Upper lobe of left lung (tissue), 6 donors: ENCODE measurements around the gene DHRS4. TPM values are rescaled to one million over a fixed set of nuclear protein-coding genes. Genes with fewer than 3 reads are reported as not detected.

Source experiments
- ATAC-seq, 2 donors: fragments of 200-7000 bp; cut with Tn5 transposase; one replicate each; pipeline ENCODE4 v1.9.1; 2022; ENCODE audit warnings: mild to moderate bottlenecking in 2 of 2, moderate library complexity in 2 of 2; ENCODE audit not compliant: low FRiP score in 2 of 2
- DNase-seq, 2 donors: peaks; one replicate each; pipeline ENCODE4 v3.0.0-alpha.2; 2019 to 2020
- H3K27ac ChIP-seq, 4 donors: fragments of 200-600 bp; sonication (generic); one replicate each; pipeline ENCODE4 v1.5.1; 2016 to 2019
- H3K27me3 ChIP-seq, 4 donors: fragments of 200-600 bp; sonication (generic); one replicate each; pipeline ENCODE4 v1.5.1; 2017 to 2019
- H3K36me3 ChIP-seq, 4 donors: fragments of 200-600 bp; sonication (generic); one replicate each; pipeline ENCODE4 v1.5.1; 2016 to 2019
- H3K4me1 ChIP-seq, 4 donors: fragments of 200-600 bp; sonication (generic); one replicate each; pipeline ENCODE4 v1.5.1; 2018 to 2019
- H3K4me3 ChIP-seq, 4 donors: fragments of 200-600 bp; sonication (generic); one replicate each; pipeline ENCODE4 v1.5.1; 2017 to 2019; ENCODE audit warnings: mild to moderate bottlenecking in 2 of 4, moderate library complexity in 1 of 4
- H3K9me3 ChIP-seq, 4 donors: fragments of 200-600 bp; sonication (generic); one replicate each; pipeline ENCODE4 v1.5.1; 2018 to 2019
- CTCF ChIP-seq, 6 experiments: fragments of 450-650 bp in 4 of 6; fragments of 200-600 bp in 2 of 6; sonication (generic) in 2 of 6; IDR thresholded peaks; one replicate each; pipeline ENCODE4 v1.5.1; 2016 to 2019; ENCODE audit warnings: antibody characterized with exemption in 6 of 6
- EP300 ChIP-seq, 4 donors: sonication (generic); formaldehyde crosslinking; IDR thresholded peaks; one replicate each; pipeline ENCODE4 v1.5.1; 2017; ENCODE audit warnings: antibody characterized with exemption in 4 of 4, control low read depth in 2 of 4
- POLR2A ChIP-seq, 4 donors: fragments of 450-650 bp; IDR thresholded peaks; one replicate each; pipeline ENCODE4 v1.5.1; 2016 to 2017; ENCODE audit warnings: antibody characterized with exemption in 4 of 4, mild to moderate bottlenecking in 2 of 4
- POLR2AphosphoS5 ChIP-seq, 2 donors: sonication (generic); formaldehyde crosslinking; IDR thresholded peaks; one replicate each; pipeline ENCODE4 v1.5.1; 2017; ENCODE audit warnings: antibody characterized with exemption in 2 of 2
- WGBS, 2 donors: methylation state at CpG; one replicate each; pipeline ENCODE4 v1.1.5; 2017 to 2018; 5-methylcytosine and 5-hydroxymethylcytosine counted together
- total RNA-seq, 6 donors: library from RNA; depleted of rRNA in 4 of 6; stranded (reverse); fragments of >200 nt in 4 of 6; gene quantifications; one replicate each; pipeline versions ENCODE4 v1.1.0 to v1.2.1, GENCODE V29; 2016 to 2021
- donor health status: DM: no; HTN: no; CAD: no; lungs with moderate emphysema.
- donor health status: DM: no; HTN: yes; CAD: no; lungs with severe emphysema.

The DHRS4 gene
- total RNA-seq, 6 donors from 2014 or later: 30.3 to 57.9 (median 33.8) TPM

- Histone ChIP-seq H3K4me1 (no peaks in the 10 kb centered on the region), H3K27ac (no peak overlapping the region), H3K27me3 (no peaks in the 10 kb centered on the region), H3K36me3 (no peaks in the 10 kb centered on the region), H3K9me3 (no peaks in the 10 kb centered on the region), H3K4me3 (no peak overlapping the region)
- TF ChIP-seq CTCF (IDR thresholded peaks at IDR 0.05) (no peak), EP300 (IDR thresholded peaks at IDR 0.05) (no peak), POLR2AphosphoS5 (IDR thresholded peaks at IDR 0.05) (no peak), POLR2A (IDR thresholded peaks at IDR 0.05) (no peak)
- 80 to 83% methylated on average over 5 of the region's 5 CpGs for WGBS, 2 donors
- no peak for DNase-seq
- ATAC-seq: no peak
Observed at GRCh38 chr14:23929136-23929535, 24.4 kb upstream of the DHRS4 start.

GRCh38 chr14:23929822-23930294, 23.7 kb upstream of the DHRS4 start:
- Histone ChIP-seq H3K4me3 (no peak overlapping the region), H3K36me3 (no peaks in the 10 kb centered on the region), H3K9me3 (no peaks in the 10 kb centered on the region), H3K4me1 (no peaks in the 10 kb centered on the region), H3K27me3 (no peaks in the 10 kb centered on the region), H3K27ac (no peak overlapping the region)
- ATAC-seq: peak; percentile 62 to 94
- no peak for TF ChIP-seq POLR2AphosphoS5 (IDR thresholded peaks at IDR 0.05)
- peak; percentile 63 to 94 (median 76) for TF ChIP-seq CTCF (IDR thresholded peaks at IDR 0.05)
- peak in 1 of 2 donors; percentile 73 for DNase-seq
- 3 to 10% methylated on average over 2 to 3 of the region's 3 CpGs for WGBS, 2 donors

- no peak for TF ChIP-seq POLR2AphosphoS5 (IDR thresholded peaks at IDR 0.05)
- no peak for TF ChIP-seq CTCF (IDR thresholded peaks at IDR 0.05)
- TF ChIP-seq POLR2A (IDR thresholded peaks at IDR 0.05): no peak
- no peak for TF ChIP-seq EP300 (IDR thresholded peaks at IDR 0.05)
Observed at GRCh38 chr14:23930742-23931141, 22.8 kb upstream of the DHRS4 start.

GRCh38 chr14:23931721-23932289, 21.8 kb upstream of the DHRS4 start:
- TF ChIP-seq CTCF (IDR thresholded peaks at IDR 0.05) (no peak), EP300 (IDR thresholded peaks at IDR 0.05) (no peak), POLR2A (IDR thresholded peaks at IDR 0.05) (no peak), POLR2AphosphoS5 (IDR thresholded peaks at IDR 0.05) (no peak)
- no peak for ATAC-seq
- Histone ChIP-seq H3K36me3 (no peaks in the 10 kb centered on the region), H3K4me3 (no peak overlapping the region), H3K4me1 (no peaks in the 10 kb centered on the region), H3K9me3 (no peaks in the 10 kb centered on the region), H3K27ac (no peak overlapping the region), H3K27me3 (no peaks in the 10 kb centered on the region)
- WGBS, 2 donors: 59 to 84% methylated on average over 6 of the region's 6 CpGs
- no peak for DNase-seq

More at GRCh38 chr14:23930742-23931141, 22.8 kb upstream of the DHRS4 start:
- Histone ChIP-seq H3K9me3 (no peaks in the 10 kb centered on the region), H3K27ac (no peak overlapping the region), H3K36me3 (no peaks in the 10 kb centered on the region), H3K27me3 (no peaks in the 10 kb centered on the region), H3K4me1 (no peaks in the 10 kb centered on the region), H3K4me3 (no peak overlapping the region)
- ATAC-seq: peak in 1 of 2 donors; percentile 78
- WGBS, 2 donors: 72 to 74% methylated on average over 4 of the region's 4 CpGs
- no peak for DNase-seq

GRCh38 chr14:23932639-23933038, 20.9 kb upstream of the DHRS4 start:
- no peaks in the 10 kb centered on the region for H3K4me1 ChIP-seq
- no peak overlapping the region for H3K4me3 ChIP-seq
- ATAC-seq: no peak
- H3K36me3 ChIP-seq: no peaks in the 10 kb centered on the region
- no peak for DNase-seq
- no peaks in the 10 kb centered on the region for H3K27me3 ChIP-seq
- H3K9me3 ChIP-seq: no peaks in the 10 kb centered on the region
- 79 to 89% methylated on average over 3 of the region's 3 CpGs for WGBS, 2 donors
- H3K27ac ChIP-seq: no peak overlapping the region
- TF ChIP-seq POLR2AphosphoS5 (IDR thresholded peaks at IDR 0.05): no peak
- no peak for TF ChIP-seq CTCF (IDR thresholded peaks at IDR 0.05)
- TF ChIP-seq POLR2A (IDR thresholded peaks at IDR 0.05): no peak
- TF ChIP-seq EP300 (IDR thresholded peaks at IDR 0.05): no peak
